Activated T-cell treated with anti-CD3 and anti-CD28 coated beads, Interleukin-2, amount 50 U/mL, for 24 hours (primary cell): ENCODE results near the gene POLR2E.

ENCODE experiments used
- DNase-seq: peaks from one replicate; pipeline ENCODE4 v3.0.0-alpha.2; 2020
- H3K27ac Mint-ChIP-seq: 2 replicates; pipeline ENCODE4 v1.8.0; 2020; ENCODE audit warnings: mild to moderate bottlenecking, mixed read lengths
- H3K27me3 Mint-ChIP-seq: 2 replicates; pipeline ENCODE4 v1.8.0; 2020; ENCODE audit warnings: mixed read lengths
- H3K36me3 Mint-ChIP-seq: 2 replicates; pipeline ENCODE4 v1.8.0; 2020; ENCODE audit warnings: low read depth, mixed read lengths
- H3K4me1 Mint-ChIP-seq: 2 replicates; pipeline ENCODE4 v1.8.0; 2020; ENCODE audit warnings: low read depth, mixed read lengths
- H3K4me3 Mint-ChIP-seq: 2 replicates; pipeline ENCODE4 v1.8.0; 2020; ENCODE audit warnings: mild to moderate bottlenecking, moderate library complexity, mixed read lengths
- H3K9me3 Mint-ChIP-seq: 2 replicates; pipeline ENCODE4 v1.8.0; 2020; ENCODE audit warnings: mixed read lengths

Gene POLR2E

DNA sequence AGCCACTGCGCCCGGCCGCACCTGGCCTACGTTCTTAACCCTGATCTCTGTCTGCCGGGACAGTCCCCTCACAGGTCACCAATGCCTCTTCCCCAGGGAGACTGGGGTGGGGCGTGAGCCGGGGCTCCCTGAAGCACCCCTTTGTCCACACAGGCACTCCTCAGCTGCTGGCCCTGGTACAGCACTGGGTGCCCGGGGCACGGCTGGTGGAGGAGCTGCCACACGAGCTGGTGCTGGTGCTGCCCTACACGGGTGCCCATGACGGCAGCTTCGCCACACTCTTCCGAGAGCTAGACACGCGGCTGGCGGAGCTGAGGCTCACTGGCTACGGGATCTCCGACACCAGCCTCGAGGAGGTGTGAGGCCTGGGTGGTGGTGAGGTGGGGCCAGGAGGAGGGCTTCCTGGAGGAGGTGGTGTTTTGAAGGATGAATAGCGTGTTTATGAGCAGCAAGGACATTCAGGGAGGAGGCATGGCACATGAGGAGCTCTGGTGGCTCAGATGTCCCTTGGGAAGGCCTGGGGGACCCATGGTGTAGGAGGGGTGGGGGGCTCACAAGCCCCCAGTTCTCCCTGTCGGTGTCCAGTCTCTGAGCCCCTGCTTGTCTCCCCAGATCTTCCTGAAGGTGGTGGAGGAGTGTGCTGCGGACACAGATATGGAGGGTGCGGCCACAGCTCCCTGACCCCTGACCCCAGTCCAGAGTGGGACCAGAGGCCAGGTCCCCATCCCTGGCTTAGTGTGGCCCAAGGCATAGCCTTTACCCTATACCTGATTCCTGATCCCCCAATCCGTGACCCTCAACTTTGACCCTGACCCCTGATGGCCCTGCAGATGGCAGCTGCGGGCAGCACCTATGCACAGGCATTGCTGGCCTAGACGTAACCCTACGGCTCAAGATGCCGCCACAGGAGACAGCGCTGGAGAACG, 41.7 kb downstream of the POLR2E start:
- no peaks in the 10 kb centered on the region for H3K9me3 Mint-ChIP-seq
- H3K4me3 Mint-ChIP-seq, result no peak overlapping the region
- no peaks in the 10 kb centered on the region for H3K27me3 Mint-ChIP-seq
- H3K36me3 Mint-ChIP-seq, result peaks cover 22% of the 10 kb centered on the region
- H3K27ac Mint-ChIP-seq, result peak overlapping the region; percentile 73
- no peak for DNase-seq
- H3K4me1 Mint-ChIP-seq, result peaks cover 18% of the 10 kb centered on the region

DNA sequence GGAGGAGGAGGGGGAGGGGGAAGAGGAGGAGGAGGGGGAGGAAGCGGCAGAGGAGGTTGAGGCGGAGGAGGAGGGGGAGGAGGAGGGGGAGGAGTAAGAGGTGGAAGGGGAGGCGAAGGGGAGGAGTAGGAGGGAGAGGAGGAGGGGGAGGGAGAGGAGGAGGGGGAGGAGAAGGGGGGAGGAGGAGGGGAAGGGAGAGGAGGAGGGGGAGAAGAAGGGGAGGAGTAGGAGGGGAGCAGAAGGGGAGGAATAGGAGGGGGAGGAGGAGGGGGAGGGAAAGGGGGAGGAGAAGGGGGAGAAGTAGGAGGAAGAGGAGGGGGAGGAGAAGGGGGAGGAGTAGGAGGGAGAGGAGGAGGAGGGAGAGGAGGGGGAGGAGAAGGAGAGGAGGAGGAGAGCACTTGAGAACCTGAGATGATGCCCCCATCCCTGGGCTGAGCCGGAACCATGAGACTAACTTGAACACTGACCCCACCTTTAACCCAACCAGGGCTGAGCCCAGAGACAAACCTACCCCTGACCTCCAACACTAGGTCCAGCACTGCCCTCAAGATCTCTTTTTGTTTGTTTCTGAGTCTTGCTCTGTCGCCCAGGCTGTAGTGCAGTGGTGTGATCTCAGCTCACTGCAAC, 42.7 kb downstream of the POLR2E start:
- peak overlapping the region; percentile 73 for H3K27ac Mint-ChIP-seq

DNA sequence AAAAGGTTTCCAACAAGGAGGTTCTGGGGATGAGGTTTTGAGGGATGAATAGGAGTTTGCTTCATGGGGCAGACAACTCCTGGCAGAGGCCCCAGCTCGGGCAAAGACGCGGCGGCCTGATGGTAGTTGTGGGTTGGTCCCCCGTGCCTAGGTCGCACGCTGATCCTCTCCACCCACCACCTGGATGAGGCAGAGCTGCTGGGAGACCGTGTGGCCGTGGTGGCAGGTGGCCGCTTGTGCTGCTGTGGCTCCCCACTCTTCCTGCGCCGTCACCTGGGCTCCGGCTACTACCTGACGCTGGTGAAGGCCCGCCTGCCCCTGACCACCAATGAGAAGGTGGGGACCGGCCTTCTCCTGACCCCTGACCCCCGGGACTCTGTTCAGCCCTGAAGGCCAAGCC, 43.4 kb downstream of the POLR2E start:
- H3K9me3 Mint-ChIP-seq, result no peaks in the 10 kb centered on the region
- H3K4me3 Mint-ChIP-seq, result no peak overlapping the region
- H3K4me1 Mint-ChIP-seq, result peaks cover 6% of the 10 kb centered on the region
- H3K27me3 Mint-ChIP-seq, result no peaks in the 10 kb centered on the region
- peaks cover 11% of the 10 kb centered on the region for H3K36me3 Mint-ChIP-seq
- peak overlapping the region; percentile 64 for H3K27ac Mint-ChIP-seq
- DNase-seq, result no peak

More for the DNA sequence above, 42.7 kb downstream of the POLR2E start:
- DNase-seq, result no peak
- Mint-ChIP-seq H3K4me3 (no peak overlapping the region), H3K9me3 (no peaks in the 10 kb centered on the region), H3K4me1 (peaks cover 9% of the 10 kb centered on the region), H3K27me3 (no peaks in the 10 kb centered on the region), H3K36me3 (peaks cover 15% of the 10 kb centered on the region)

GRCh38 chr19:1050989-1051788, 44.0 kb downstream of the POLR2E start:
- peaks cover 5% of the 10 kb centered on the region for H3K36me3 Mint-ChIP-seq

GRCh38 chr19:1049800-1050199, 45.4 kb downstream of the POLR2E start:
- Mint-ChIP-seq H3K36me3 (peaks cover 5% of the 10 kb centered on the region), H3K4me1 (peaks cover 8% of the 10 kb centered on the region), H3K9me3 (no peaks in the 10 kb centered on the region), H3K27me3 (no peaks in the 10 kb centered on the region), H3K27ac (no peak overlapping the region), H3K4me3 (no peak overlapping the region)
- DNase-seq, result no peak

More at GRCh38 chr19:1050989-1051788, 44.0 kb downstream of the POLR2E start:
- H3K27ac Mint-ChIP-seq, result peak overlapping the region; percentile 64
- H3K27me3 Mint-ChIP-seq, result no peaks in the 10 kb centered on the region
- H3K9me3 Mint-ChIP-seq, result no peaks in the 10 kb centered on the region
- no peak for DNase-seq
- H3K4me3 Mint-ChIP-seq, result no peak overlapping the region
- H3K4me1 Mint-ChIP-seq, result peaks cover 6% of the 10 kb centered on the region

- H3K27ac Mint-ChIP-seq, result no peak overlapping the region
- peaks cover 7% of the 10 kb centered on the region for H3K36me3 Mint-ChIP-seq
- no peaks in the 10 kb centered on the region for H3K27me3 Mint-ChIP-seq
- DNase-seq, result no peak
- H3K9me3 Mint-ChIP-seq, result no peaks in the 10 kb centered on the region
- no peak overlapping the region for H3K4me3 Mint-ChIP-seq
- peaks cover 8% of the 10 kb centered on the region for H3K4me1 Mint-ChIP-seq
Measured at GRCh38 chr19:1049106-1049505, 46.1 kb downstream of the POLR2E start.

- Mint-ChIP-seq H3K4me1 (peaks cover 7% of the 10 kb centered on the region), H3K4me3 (no peak overlapping the region), H3K36me3 (peaks cover 7% of the 10 kb centered on the region), H3K9me3 (no peaks in the 10 kb centered on the region), H3K27ac (no peak overlapping the region), H3K27me3 (no peaks in the 10 kb centered on the region)
- no peak for DNase-seq
Measured at GRCh38 chr19:1047696-1048147, 47.5 kb downstream of the POLR2E start.

DNA sequence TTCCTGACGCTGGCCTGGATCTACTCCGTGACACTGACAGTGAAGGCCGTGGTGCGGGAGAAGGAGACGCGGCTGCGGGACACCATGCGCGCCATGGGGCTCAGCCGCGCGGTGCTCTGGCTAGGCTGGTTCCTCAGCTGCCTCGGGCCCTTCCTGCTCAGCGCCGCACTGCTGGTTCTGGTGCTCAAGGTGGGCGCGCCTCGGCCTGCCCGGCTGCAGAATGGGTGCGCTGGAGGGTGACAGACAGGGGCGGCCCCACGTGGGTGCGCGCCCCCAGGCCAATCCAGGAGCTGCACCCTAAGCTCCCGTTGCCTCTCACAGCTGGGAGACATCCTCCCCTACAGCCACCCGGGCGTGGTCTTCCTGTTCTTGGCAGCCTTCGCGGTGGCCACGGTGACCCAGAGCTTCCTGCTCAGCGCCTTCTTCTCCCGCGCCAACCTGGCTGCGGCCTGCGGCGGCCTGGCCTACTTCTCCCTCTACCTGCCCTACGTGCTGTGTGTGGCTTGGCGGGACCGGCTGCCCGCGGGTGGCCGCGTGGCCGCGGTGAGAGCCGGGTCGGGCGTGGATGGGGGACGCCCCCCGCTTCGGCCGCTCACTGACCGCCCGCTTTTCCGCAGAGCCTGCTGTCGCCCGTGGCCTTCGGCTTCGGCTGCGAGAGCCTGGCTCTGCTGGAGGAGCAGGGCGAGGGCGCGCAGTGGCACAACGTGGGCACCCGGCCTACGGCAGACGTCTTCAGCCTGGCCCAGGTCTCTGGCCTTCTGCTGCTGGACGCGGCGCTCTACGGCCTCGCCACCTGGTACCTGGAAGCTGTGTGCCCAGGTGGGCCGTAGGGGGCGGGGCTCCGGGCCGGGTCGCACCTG, 48.1 kb downstream of the POLR2E start:
- Mint-ChIP-seq H3K27ac (no peak overlapping the region), H3K36me3 (peaks cover 7% of the 10 kb centered on the region), H3K9me3 (no peaks in the 10 kb centered on the region), H3K27me3 (no peaks in the 10 kb centered on the region), H3K4me1 (peaks cover 10% of the 10 kb centered on the region), H3K4me3 (no peak overlapping the region)
- no peak for DNase-seq

GRCh38 chr19:1046117-1046626, 49.0 kb downstream of the POLR2E start:
- Mint-ChIP-seq H3K9me3 (no peaks in the 10 kb centered on the region), H3K4me3 (no peak overlapping the region), H3K27me3 (no peaks in the 10 kb centered on the region), H3K4me1 (peaks cover 11% of the 10 kb centered on the region), H3K27ac (no peak overlapping the region), H3K36me3 (peaks cover 7% of the 10 kb centered on the region)
- no peak for DNase-seq

DNA sequence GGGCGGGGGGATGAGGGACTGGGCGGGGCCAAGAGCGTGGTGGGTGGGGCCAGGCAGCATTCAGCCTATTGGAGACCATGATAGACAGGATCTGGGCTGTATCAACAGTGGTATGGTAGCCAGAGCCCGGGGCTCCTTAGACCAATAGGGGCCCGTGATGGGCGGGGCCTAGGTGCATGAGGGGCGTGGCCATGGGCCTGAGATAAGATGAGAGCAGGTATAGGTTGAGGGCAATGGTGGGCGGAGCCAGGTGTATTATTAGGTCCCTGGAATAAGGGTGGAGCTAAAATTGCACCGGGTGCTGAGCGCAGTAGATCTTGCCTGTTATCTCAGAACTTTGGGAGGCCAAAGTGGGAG, 50.0 kb downstream of the POLR2E start:
- Mint-ChIP-seq H3K27me3 (no peaks in the 10 kb centered on the region), H3K36me3 (peaks cover 7% of the 10 kb centered on the region), H3K4me1 (peaks cover 20% of the 10 kb centered on the region), H3K4me3 (no peak overlapping the region), H3K27ac (no peak overlapping the region), H3K9me3 (no peaks in the 10 kb centered on the region)
- peak; percentile 71 for DNase-seq

DNA sequence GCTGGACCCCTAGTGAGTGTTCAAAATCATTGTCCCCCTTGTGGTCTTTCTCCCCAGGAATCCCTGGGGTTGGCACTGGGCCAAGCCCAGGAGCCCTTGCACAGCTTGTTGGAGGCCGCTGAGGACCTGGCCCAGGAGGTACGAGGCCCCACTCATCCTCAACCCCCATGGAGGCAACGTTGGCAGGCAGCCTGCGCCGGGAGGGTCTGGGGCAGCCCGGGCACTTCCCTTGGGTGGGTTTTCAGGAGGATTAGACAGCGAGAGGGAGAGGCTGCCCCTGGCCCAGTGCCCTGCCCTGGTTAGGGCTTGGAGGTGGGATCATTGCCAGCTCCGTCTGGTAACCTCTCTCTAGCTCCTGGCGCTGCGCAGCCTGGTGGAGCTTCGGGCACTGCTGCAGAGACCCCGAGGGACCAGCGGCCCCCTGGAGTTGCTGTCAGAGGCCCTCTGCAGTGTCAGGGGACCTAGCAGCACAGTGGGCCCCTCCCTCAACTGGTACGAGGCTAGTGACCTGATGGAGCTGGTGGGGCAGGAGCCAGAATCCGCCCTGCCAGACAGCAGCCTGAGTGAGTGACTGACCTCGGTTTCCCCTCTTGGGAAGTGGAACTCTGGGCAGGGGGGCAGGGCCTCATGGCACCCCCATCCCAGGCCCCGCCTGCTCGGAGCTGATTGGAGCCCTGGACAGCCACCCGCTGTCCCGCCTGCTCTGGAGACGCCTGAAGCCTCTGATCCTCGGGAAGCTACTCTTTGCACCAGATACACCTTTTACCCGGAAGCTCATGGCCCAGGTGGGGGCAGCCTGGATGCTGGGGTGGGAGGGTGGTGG, 52.3 kb downstream of the POLR2E start:
- Mint-ChIP-seq H3K4me1 (peaks cover 42% of the 10 kb centered on the region), H3K27me3 (no peaks in the 10 kb centered on the region), H3K9me3 (no peaks in the 10 kb centered on the region), H3K27ac (no peak overlapping the region), H3K4me3 (no peak overlapping the region), H3K36me3 (peaks cover 20% of the 10 kb centered on the region)
- DNase-seq, result no peak

GRCh38 chr19:1041835-1042685, 53.1 kb downstream of the POLR2E start:
- Mint-ChIP-seq H3K4me3 (no peak overlapping the region), H3K36me3 (peaks cover 27% of the 10 kb centered on the region), H3K4me1 (peaks cover 48% of the 10 kb centered on the region), H3K27ac (no peak overlapping the region), H3K27me3 (no peaks in the 10 kb centered on the region), H3K9me3 (no peaks in the 10 kb centered on the region)
- no peak for DNase-seq
